CD4-positive, alpha-beta T cell treated with Interleukin-15 for 4 hours (primary cell): ENCODE results near the gene THSD7A.
"Not testable (repeated sequence)": the region's sequence is repeated elsewhere in the genome, so short reads cannot be mapped to it uniquely, and the experiment has no call there.

Source experiments
- DNase-seq: peaks from one replicate; pipeline ENCODE4 v3.0.0-alpha.2; 2020; ENCODE audit warnings: low spot score

The THSD7A gene

GRCh38 chr7:11579141-11579540 is 252.9 kb downstream of the THSD7A start:
- DNase-seq = no peak

GRCh38 chr7:11576310-11576709 is 255.7 kb downstream of the THSD7A start:
- no peak for DNase-seq

- DNase-seq = no peak
Observed at GRCh38 chr7:11573128-11573750, 258.8 kb downstream of the THSD7A start.

DNA sequence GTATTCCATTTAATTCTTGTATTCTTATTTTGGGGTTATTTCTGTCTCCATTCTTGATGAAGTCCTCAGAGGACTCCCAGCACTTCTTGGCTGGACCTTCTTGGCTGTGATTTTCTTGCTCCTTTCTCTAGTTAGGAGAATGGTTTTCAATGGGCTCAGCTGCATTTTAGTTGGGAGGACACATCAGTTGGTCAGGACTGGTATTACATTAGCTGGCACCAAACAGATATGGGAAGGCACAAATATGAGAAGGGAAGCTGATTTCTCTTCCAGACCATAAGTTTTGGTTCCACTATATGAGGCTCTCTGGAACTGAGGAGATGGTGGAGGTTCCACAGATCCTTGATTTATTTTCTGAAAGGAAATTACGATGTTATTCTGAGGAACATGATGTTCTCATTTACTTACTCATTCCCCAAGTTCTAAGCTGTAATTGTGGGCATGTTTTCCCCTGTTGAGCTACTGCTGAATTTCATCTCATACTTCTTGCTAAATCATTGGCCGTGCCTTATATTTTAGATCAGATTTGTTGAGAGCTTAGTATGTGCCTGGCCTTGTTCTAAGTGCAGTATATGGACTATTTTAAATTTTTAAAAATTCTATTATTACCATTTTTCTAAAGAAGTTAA is 261.0 kb downstream of the THSD7A start:
- DNase-seq = no peak

DNA sequence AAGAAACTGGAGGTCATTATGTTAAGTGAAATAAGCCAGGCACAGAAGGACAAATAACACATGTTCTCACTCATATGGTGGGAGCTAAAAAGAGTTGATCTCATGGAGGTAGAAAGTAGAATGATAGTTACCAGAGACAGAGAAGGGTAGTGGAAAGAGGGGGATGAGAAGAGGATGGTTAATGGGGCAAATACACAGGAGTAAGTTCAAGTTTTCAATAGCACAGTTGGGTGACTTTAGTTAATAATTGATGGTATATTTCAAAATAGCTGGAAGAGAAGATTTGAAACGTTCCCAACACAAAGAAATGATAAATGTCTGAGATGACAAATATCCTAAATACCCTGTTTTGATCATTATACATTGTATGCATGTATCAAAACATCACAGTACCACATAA is 261.8 kb downstream of the THSD7A start:
- no peak for DNase-seq

DNA sequence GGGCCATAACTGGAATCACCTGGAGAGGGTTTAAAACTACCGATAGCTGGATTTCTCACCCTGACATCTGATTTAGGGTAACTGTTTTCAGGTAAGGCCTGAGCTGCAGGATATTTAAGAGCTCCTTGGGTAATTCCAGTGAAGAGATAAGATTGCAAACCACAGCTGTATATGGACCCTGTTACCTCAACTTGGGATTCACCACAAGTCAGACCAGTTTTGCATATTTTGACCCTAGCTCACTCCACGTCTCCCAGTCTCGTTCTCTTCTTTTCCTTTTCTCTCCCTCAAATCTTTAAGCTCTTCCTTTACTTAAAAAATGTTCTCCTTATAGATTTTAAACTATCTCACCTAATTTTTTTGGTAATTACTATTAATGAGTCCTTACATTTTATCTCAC is 264.4 kb downstream of the THSD7A start:
- no peak for DNase-seq

GRCh38 chr7:11557627-11558026 is 274.4 kb downstream of the THSD7A start:
- no peak for DNase-seq

- no peak for DNase-seq
Observed at GRCh38 chr7:11552676-11553296, 279.2 kb downstream of the THSD7A start.

GRCh38 chr7:11551470-11551869 is 280.5 kb downstream of the THSD7A start:
- DNase-seq = no peak

DNA sequence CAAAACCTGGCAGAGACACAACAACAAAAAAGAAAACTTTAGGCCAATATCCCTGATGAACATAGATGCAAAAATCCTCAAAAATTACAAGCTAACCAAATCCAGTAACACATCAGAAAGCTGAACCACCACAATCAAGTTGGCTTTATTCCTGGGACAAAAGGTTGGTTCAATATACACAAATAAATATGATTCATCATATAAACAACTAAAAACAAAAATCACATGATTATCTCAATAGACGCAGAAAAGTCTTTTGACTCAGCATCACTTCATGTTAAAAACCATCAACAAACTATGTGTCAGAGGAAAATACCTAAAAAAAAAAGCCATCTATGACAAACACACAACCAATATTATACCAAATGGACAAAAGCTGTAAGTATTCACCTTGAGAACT is 283.5 kb downstream of the THSD7A start:
- no peak for DNase-seq

DNA sequence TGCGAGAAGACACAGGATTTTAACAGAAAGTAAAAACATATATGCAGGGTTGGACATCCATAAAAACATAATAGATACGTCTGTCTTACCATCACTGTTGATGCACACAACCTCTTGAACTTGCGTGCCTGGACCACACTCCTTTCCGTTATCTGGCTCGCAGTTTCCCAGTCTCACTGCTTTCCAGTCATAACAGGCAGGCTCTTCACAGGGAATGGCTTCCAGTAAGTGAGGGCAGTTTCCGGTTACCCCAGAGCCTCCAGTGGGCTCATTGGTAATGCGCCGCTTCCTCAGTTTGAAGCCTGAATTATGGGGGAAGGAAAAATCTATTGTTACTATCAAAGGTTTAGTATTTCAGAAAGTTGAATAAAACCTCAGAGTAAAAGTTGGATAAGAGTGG is 290.7 kb downstream of the THSD7A start:
- no peak for DNase-seq

DNA sequence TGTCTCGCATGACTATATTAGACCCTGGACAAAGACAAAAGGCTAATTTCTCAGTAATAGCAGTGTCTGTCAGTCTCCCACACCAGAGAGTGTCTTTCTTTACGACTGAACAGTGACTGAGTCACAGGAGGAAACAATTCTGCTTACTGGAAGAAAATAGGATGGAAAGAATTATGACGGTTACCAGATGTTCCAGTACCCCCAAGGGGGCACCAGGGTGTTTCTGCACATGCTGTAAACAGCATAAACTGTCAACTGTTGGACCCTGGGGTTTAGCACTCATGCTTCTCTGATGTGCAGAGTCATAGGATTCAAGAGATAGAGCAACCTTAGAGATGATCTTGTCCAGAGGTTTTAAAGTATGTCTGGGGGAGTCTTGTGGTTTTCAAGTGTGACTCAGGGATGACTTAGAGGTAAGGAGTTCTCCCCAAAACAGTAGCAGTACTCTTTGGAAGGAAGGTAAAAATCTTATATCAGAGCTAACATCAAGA is 291.7 kb downstream of the THSD7A start:
- no peak for DNase-seq

DNA sequence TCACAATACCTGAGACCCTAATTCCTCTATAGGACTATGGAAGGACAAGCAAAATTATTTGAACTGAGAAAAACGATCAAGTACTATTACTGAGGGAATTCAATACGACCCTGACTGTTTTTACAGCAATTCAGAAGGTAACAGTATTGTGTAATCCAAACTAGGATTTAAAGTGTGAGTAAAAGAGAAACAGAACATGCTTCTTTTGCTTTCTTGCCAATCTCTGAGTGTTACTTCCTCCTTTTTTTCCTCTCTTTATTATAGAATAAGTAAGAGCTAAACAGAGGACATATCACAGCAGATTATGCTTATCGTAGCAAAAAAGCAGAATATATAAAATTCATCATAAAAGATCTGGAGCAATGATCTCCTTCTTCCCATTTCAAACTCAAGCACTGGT is 292.1 kb downstream of the THSD7A start:
- DNase-seq = no peak

DNA sequence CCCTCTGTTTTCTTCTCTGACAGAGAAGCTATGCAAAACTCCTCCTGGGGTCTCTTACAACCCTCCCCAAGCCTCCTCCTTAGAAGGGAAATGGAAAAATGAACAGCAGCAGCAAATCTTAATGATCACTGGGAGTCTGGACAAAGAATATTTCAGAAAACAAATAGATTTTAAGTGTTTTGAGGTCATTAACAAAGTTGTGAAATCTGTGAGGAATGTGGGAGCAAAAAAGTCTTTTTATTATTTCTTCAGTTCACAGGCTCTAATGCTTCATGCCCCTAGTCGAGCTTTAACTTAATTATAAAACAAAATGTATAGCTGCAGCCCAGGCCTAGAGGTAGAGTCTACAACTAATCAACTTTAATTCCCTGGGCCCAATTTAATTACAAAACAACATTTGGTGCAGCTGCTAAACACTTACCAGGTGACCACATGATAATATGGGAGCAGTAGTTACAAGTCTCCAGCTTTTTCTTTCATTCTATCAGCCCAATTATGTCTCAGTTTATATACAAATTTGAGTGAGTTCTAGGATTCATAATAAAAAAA is 293.2 kb downstream of the THSD7A start:
- DNase-seq = no peak

- no peak for DNase-seq
Observed at GRCh38 chr7:11533229-11533820, 298.7 kb downstream of the THSD7A start.

- no peak for DNase-seq
Observed at GRCh38 chr7:11529382-11529781, 302.6 kb downstream of the THSD7A start.

GRCh38 chr7:11527707-11528106 is 304.3 kb downstream of the THSD7A start:
- no peak for DNase-seq

- no peak for DNase-seq
Observed at GRCh38 chr7:11524476-11525397, 307.3 kb downstream of the THSD7A start.

DNA sequence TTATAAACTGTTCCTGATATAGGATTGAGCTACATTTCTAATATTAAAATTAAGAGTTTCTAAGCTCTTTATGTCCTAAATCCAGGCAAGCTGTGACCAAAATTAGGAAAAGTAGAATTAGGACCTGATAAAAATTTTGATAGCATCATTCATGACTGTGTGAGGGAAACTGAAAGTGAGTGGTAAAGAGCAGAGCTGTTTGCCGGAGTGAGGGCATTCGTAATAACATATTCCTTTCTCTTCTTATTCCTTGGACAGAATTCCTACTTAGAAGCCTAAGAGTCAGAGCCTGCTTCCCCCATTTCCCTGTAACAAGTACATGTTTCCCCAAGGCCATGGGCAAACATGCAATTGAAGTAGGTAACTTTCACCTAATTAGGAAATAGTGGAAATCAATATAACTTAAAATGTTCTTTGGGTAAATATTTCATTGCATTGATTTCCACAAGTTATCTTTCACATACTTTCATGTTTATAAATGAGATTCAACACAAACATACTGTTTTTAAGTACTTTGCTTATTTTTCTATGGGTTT is 310.0 kb downstream of the THSD7A start:
- not testable (repeated sequence) for DNase-seq

GRCh38 chr7:11517853-11518252 is 314.1 kb downstream of the THSD7A start:
- no peak for DNase-seq

GRCh38 chr7:11516328-11516727 is 315.7 kb downstream of the THSD7A start:
- DNase-seq = no peak
